Thymus (tissue), 14 donors: ENCODE data around the gene SNX11. TPM values are rescaled to one million over a fixed set of nuclear protein-coding genes. Genes with fewer than 3 reads are reported as not detected.

ENCODE experiments used
- DNase-seq, 9 donors: peaks; one replicate each; pipeline ENCODE4 v3.0.0-alpha.2; 2013; ENCODE audit warnings: low spot score in 9 of 9, low read depth in 6 of 9, missing footprints in 1 of 9
- H3K27ac ChIP-seq, 2 donors: one replicate each; pipeline ENCODE4 v1.5.1; 2013; ENCODE audit warnings: control low read depth in 1 of 2, low read depth in 1 of 2, low read length in 1 of 2, mild to moderate bottlenecking in 1 of 2, moderate library complexity in 1 of 2
- H3K27me3 ChIP-seq, 2 donors: one replicate each; pipeline ENCODE4 v1.5.1; 2013; ENCODE audit warnings: low read length in 1 of 2; ENCODE audit not compliant: control insufficient read depth in 2 of 2, insufficient read depth in 1 of 2
- H3K36me3 ChIP-seq, 2 donors: one replicate each; pipeline ENCODE4 v1.5.1; 2013; ENCODE audit warnings: low read length in 1 of 2, mild to moderate bottlenecking in 1 of 2, moderate library complexity in 1 of 2; ENCODE audit not compliant: control insufficient read depth in 2 of 2, insufficient read depth in 2 of 2
- H3K4me1 ChIP-seq, 2 donors: one replicate each; pipeline ENCODE4 v1.5.1; 2013; ENCODE audit warnings: low read length in 2 of 2; ENCODE audit not compliant: control insufficient read depth in 2 of 2, insufficient read depth in 2 of 2
- H3K4me3 ChIP-seq, 2 donors: one replicate each; pipeline ENCODE4 v1.5.1; 2013; ENCODE audit warnings: low read length in 2 of 2, control low read depth in 1 of 2, mild to moderate bottlenecking in 1 of 2
- H3K9me3 ChIP-seq, 2 donors: one replicate each; pipeline ENCODE4 v1.5.1; 2013; ENCODE audit warnings: low read length in 1 of 2, mild to moderate bottlenecking in 1 of 2; ENCODE audit not compliant: control insufficient read depth in 2 of 2, insufficient read depth in 1 of 2
- WGBS: extraction: QIAGEN DNeasy Blood & Tissue Kit; methylation state at CpG from one replicate; pipeline ENCODE4 v1.1.7; 2013; 5-methylcytosine and 5-hydroxymethylcytosine counted together
- long read RNA-seq, 10 donors: transcript quantifications; one replicate each; lab custom pipeline, GENCODE V29; 2026
- polyA plus RNA-seq: library from polyadenylated mRNA; stranded (reverse); fragments of 200-250 nt; gene quantifications from one replicate; pipeline ENCODE4 v1.2.3, GENCODE V29; 2013
- total RNA-seq: library from RNA; stranded (reverse); fragments of 120-200 nt; gene quantifications from one replicate; pipeline ENCODE4 v1.2.4, GENCODE V29; 2013
- donor health status: healthy.

SNX11 gene
- total RNA-seq = 15.9 TPM
- 23.6 TPM for polyA plus RNA-seq
- long read RNA-seq, donor 1 = 0 reads
- long read RNA-seq, donor 2 = 0 reads
- long read RNA-seq, donor 3, partial matches to known transcripts = 0 of 4 reads
- long read RNA-seq, donor 3, other reads (novel, unspliced or antisense) = 0 of 4 reads
- long read RNA-seq, donor 4, partial matches to known transcripts = 0 of 2 reads
- long read RNA-seq, donor 4, other reads (novel, unspliced or antisense) = 0 of 2 reads
- long read RNA-seq, donor 5, transcript SNX11-201 (7 exons, 2,315 nt) = major isoform, 7 of 67 reads
- long read RNA-seq, donor 5, partial matches to known transcripts = 41 of 67 reads
- long read RNA-seq, donor 5, other reads (novel, unspliced or antisense) = 18 of 67 reads
- long read RNA-seq, donor 6, partial matches to known transcripts = 22 of 46 reads
- long read RNA-seq, donor 6, other reads (novel, unspliced or antisense) = 21 of 46 reads
- long read RNA-seq, donor 7, partial matches to known transcripts = 0 of 1 reads
- long read RNA-seq, donor 7, other reads (novel, unspliced or antisense) = 0 of 1 reads
- long read RNA-seq, donor 8, partial matches to known transcripts = 0 of 4 reads
- long read RNA-seq, donor 8, other reads (novel, unspliced or antisense) = 0 of 4 reads
- long read RNA-seq, donor 9 = 0 reads
- long read RNA-seq, donor 10, partial matches to known transcripts = 0 of 1 reads
- long read RNA-seq, donor 10, other reads (novel, unspliced or antisense) = 0 of 1 reads

DNA sequence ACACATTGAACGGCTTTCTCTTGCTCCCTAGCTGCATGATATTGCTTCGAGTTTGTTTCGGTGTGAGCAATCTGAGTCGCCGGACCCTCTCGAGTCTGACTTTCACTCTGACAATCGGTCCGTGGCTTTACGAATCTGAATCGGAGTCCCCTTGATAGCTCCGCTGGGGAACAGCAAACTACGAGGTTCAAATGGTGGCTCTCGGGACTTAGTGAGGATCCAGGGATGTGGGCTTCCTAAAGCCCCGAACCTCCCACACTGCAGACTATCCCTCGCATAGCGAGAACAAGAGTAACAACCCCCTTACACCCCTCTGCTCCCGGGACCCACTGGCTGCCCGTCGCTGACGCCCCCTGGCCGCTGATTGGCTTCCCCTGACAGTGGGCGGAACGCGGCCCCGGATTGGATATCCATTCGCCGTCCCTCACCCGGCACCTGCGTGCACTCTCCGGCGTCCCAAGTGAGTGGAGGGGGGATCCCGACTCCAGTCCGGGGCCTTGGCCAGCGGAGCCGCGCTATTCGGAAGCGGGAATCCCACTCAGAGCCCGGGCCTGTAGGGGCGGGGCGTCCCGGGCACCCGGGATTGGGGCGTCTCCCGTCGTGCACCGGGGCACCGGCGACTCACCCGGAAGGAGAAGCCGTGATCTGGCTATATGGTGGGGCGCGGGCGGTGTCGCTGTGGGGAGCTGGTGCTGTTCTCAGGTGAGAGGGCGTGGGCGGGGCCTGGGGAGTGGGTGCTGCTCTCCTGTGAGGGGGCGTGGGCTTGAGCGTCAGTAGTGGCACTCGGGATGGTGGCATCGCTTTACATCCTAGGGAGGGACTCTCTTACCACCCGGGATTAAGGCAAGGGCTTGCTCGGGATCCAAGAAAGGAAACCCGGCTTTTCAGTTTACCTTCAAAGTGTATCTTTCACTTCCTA lies at the start of gene SNX11:
Gene SNX11, plus strand, starts transcription at position 630 of the 919 bp plus-strand sequence. CDS start 4,278 bp downstream, outside the sequence.
- peaks cover 0 to 3% of the 10 kb centered on the region in 2 donors for H3K27me3 ChIP-seq
- H3K4me3 ChIP-seq = peak within 1 kb of the TSS; percentile 93 to 99
- under 1% methylated on average over 64 of the region's 64 CpGs for WGBS
- peak; percentile 73 to 96 (median 86) for DNase-seq
- H3K27ac ChIP-seq = peak within 1 kb of the TSS; percentile 93 to 98
- H3K9me3 ChIP-seq = no peaks in the 10 kb centered on the region
- H3K36me3 ChIP-seq = no peaks in the 10 kb centered on the region
- peaks cover 17 to 24% of the 10 kb centered on the region in 2 donors for H3K4me1 ChIP-seq

GRCh38 chr17:48058393-48059124 lies 49.0 kb upstream of the SNX11 start:
- H3K36me3 ChIP-seq = peaks cover 81 to 87% of the 10 kb centered on the region in 2 donors
- no peak for DNase-seq
- H3K27me3 ChIP-seq = no peaks in the 10 kb centered on the region
- no peak overlapping the region for H3K27ac ChIP-seq
- H3K9me3 ChIP-seq = no peaks in the 10 kb centered on the region
- H3K4me3 ChIP-seq = no peak overlapping the region
- WGBS = 96% methylated on average over 11 of the region's 11 CpGs
- H3K4me1 ChIP-seq = peaks cover 0 to 3% of the 10 kb centered on the region in 2 donors

DNA sequence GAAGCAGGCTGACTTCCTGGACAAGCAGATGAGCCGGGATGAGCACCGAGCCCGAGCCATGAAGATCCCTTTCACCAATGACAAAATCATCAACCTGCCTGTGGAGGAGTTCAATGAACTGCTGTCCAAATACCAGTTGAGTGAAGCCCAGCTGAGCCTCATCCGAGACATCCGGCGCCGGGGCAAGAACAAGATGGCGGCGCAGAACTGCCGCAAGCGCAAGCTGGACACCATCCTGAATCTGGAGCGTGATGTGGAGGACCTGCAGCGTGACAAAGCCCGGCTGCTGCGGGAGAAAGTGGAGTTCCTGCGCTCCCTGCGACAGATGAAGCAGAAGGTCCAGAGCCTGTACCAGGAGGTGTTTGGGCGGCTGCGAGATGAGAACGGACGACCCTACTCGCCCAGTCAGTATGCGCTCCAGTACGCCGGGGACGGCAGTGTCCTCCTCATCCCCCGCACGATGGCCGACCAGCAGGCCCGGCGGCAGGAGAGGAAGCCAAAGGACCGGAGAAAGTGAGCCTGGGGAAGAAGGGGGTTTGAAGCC lies 48.4 kb upstream of the SNX11 start:
- DNase-seq = no peak
- Histone ChIP-seq H3K27ac (no peak overlapping the region), H3K4me1 (no peaks in the 10 kb centered on the region), H3K36me3 (peaks cover 79 to 82% of the 10 kb centered on the region in 2 donors), H3K4me3 (no peak overlapping the region), H3K27me3 (no peaks in the 10 kb centered on the region), H3K9me3 (no peaks in the 10 kb centered on the region)
- 98% methylated on average over 32 of the region's 32 CpGs for WGBS

GRCh38 chr17:48060249-48060648 lies 47.3 kb upstream of the SNX11 start:
- peaks cover 79 to 88% of the 10 kb centered on the region in 2 donors for H3K36me3 ChIP-seq
- no peak overlapping the region for H3K27ac ChIP-seq
- no peaks in the 10 kb centered on the region for H3K4me1 ChIP-seq
- H3K27me3 ChIP-seq = no peaks in the 10 kb centered on the region
- H3K4me3 ChIP-seq = no peak overlapping the region
- no peak for DNase-seq
- 96% methylated on average over 7 of the region's 7 CpGs for WGBS
- H3K9me3 ChIP-seq = no peaks in the 10 kb centered on the region

- DNase-seq = no peak
- H3K27me3 ChIP-seq = no peaks in the 10 kb centered on the region
- no peak overlapping the region for H3K27ac ChIP-seq
- no peaks in the 10 kb centered on the region for H3K9me3 ChIP-seq
- H3K36me3 ChIP-seq = peaks cover 69 to 80% of the 10 kb centered on the region in 2 donors
- H3K4me3 ChIP-seq = no peak overlapping the region
- 97% methylated on average over 7 of the region's 7 CpGs for WGBS
- H3K4me1 ChIP-seq = no peaks in the 10 kb centered on the region
Measured at GRCh38 chr17:48062273-48062672, 45.3 kb upstream of the SNX11 start.

GRCh38 chr17:48064638-48065037 lies 42.9 kb upstream of the SNX11 start:
- no peak overlapping the region for H3K27ac ChIP-seq
- 94% methylated on average over 3 of the region's 3 CpGs for WGBS
- H3K27me3 ChIP-seq = no peaks in the 10 kb centered on the region
- no peak overlapping the region for H3K4me3 ChIP-seq
- peaks cover 51 to 69% of the 10 kb centered on the region in 2 donors for H3K36me3 ChIP-seq
- H3K4me1 ChIP-seq = no peaks in the 10 kb centered on the region
- H3K9me3 ChIP-seq = no peaks in the 10 kb centered on the region
- no peak for DNase-seq

GRCh38 chr17:48066192-48066591 lies 41.4 kb upstream of the SNX11 start:
- H3K4me3 ChIP-seq = no peak overlapping the region
- H3K27ac ChIP-seq = no peak overlapping the region
- WGBS = 94% methylated on average over 1 of the region's 1 CpG
- no peaks in the 10 kb centered on the region for H3K9me3 ChIP-seq
- no peaks in the 10 kb centered on the region for H3K4me1 ChIP-seq
- peaks cover 51 to 73% of the 10 kb centered on the region in 2 donors for H3K36me3 ChIP-seq
- DNase-seq = no peak
- H3K27me3 ChIP-seq = no peaks in the 10 kb centered on the region

GRCh38 chr17:48066656-48067055 lies 40.9 kb upstream of the SNX11 start:
- 95% methylated on average over 1 of the region's 1 CpG for WGBS
- Histone ChIP-seq H3K9me3 (no peaks in the 10 kb centered on the region), H3K36me3 (peaks cover 52 to 73% of the 10 kb centered on the region in 2 donors), H3K4me1 (no peaks in the 10 kb centered on the region), H3K27me3 (no peaks in the 10 kb centered on the region), H3K4me3 (no peak overlapping the region), H3K27ac (no peak overlapping the region)
- no peak for DNase-seq
